ENCODE results near the gene MET. TPM values are rescaled to one million over a fixed set of nuclear protein-coding genes. Genes with fewer than 3 reads are reported as not detected.

MET gene
- total RNA-seq, 1 donor from 2014 or later: 15.2 TPM

- no peaks in the 10 kb centered on the region for H3K4me1 ChIP-seq
- no peak for DNase-seq (ENCODE audit: extremely low spot score in 2 of 2)
- no peaks in the 10 kb centered on the region for H3K36me3 ChIP-seq
- intact Hi-C loops (cut with DNase I): no loop called here
- TF ChIP-seq POLR2A (IDR thresholded peaks at IDR 0.05) (no peak), POLR2AphosphoS5 (IDR thresholded peaks at IDR 0.05; ENCODE audit: insufficient read depth in 1 of 2, low read depth in 1 of 2) (no peak), CTCF (IDR thresholded peaks at IDR 0.05) (no peak)
- no peak overlapping the region for H3K4me3 ChIP-seq
- no peaks in the 10 kb centered on the region for H3K9me3 ChIP-seq
- H3K27me3 ChIP-seq: no peaks in the 10 kb centered on the region
- H3K27ac ChIP-seq: no peak overlapping the region
Observed at GRCh38 chr7:116710764-116711452, 38.9 kb downstream of the MET start.

GRCh38 chr7:116711790-116712189 lies 39.8 kb downstream of the MET start:
- H3K27me3 ChIP-seq: no peaks in the 10 kb centered on the region
- TF ChIP-seq CTCF (IDR thresholded peaks at IDR 0.05): no peak
- no peak for TF ChIP-seq POLR2A (IDR thresholded peaks at IDR 0.05)
- no peak for TF ChIP-seq POLR2AphosphoS5 (IDR thresholded peaks at IDR 0.05; ENCODE audit: insufficient read depth in 1 of 2, low read depth in 1 of 2)
- no peak overlapping the region for H3K4me3 ChIP-seq
- intact Hi-C loops (cut with DNase I): no loop called here
- no peaks in the 10 kb centered on the region for H3K36me3 ChIP-seq
- H3K27ac ChIP-seq: no peak overlapping the region
- H3K4me1 ChIP-seq: peaks cover 4% of the 10 kb centered on the region
- no peaks in the 10 kb centered on the region for H3K9me3 ChIP-seq
- no peak for DNase-seq (ENCODE audit: extremely low spot score in 2 of 2)

GRCh38 chr7:116713500-116713899 lies 41.5 kb downstream of the MET start:
- TF ChIP-seq POLR2AphosphoS5 (IDR thresholded peaks at IDR 0.05; ENCODE audit: insufficient read depth in 1 of 2, low read depth in 1 of 2) (no peak), CTCF (IDR thresholded peaks at IDR 0.05) (no peak), POLR2A (IDR thresholded peaks at IDR 0.05) (no peak)
- Histone ChIP-seq H3K36me3 (no peaks in the 10 kb centered on the region), H3K27me3 (no peaks in the 10 kb centered on the region), H3K27ac (no peak overlapping the region), H3K4me3 (no peak overlapping the region), H3K4me1 (peaks cover 9% of the 10 kb centered on the region), H3K9me3 (no peaks in the 10 kb centered on the region)
- intact Hi-C loops (cut with DNase I): no loop called here
- no peak for DNase-seq (ENCODE audit: extremely low spot score in 2 of 2)

GRCh38 chr7:116713918-116714317 lies 41.9 kb downstream of the MET start:
- no peaks in the 10 kb centered on the region for H3K9me3 ChIP-seq
- H3K27me3 ChIP-seq: no peaks in the 10 kb centered on the region
- no peak for TF ChIP-seq POLR2A (IDR thresholded peaks at IDR 0.05)
- no peak for TF ChIP-seq POLR2AphosphoS5 (IDR thresholded peaks at IDR 0.05; ENCODE audit: insufficient read depth in 1 of 2, low read depth in 1 of 2)
- TF ChIP-seq CTCF (IDR thresholded peaks at IDR 0.05): no peak
- H3K4me3 ChIP-seq: no peak overlapping the region
- peaks cover 9% of the 10 kb centered on the region for H3K4me1 ChIP-seq
- intact Hi-C loops (cut with DNase I): no loop called here
- no peaks in the 10 kb centered on the region for H3K36me3 ChIP-seq
- no peak for DNase-seq (ENCODE audit: extremely low spot score in 2 of 2)
- no peak overlapping the region for H3K27ac ChIP-seq

GRCh38 chr7:116715077-116715476 lies 43.1 kb downstream of the MET start:
- H3K27me3 ChIP-seq: no peaks in the 10 kb centered on the region
- no peaks in the 10 kb centered on the region for H3K9me3 ChIP-seq
- no peak for DNase-seq (ENCODE audit: extremely low spot score in 2 of 2)
- TF ChIP-seq POLR2A (IDR thresholded peaks at IDR 0.05) (no peak), POLR2AphosphoS5 (IDR thresholded peaks at IDR 0.05; ENCODE audit: insufficient read depth in 1 of 2, low read depth in 1 of 2) (no peak), CTCF (IDR thresholded peaks at IDR 0.05) (no peak)
- peaks cover 9% of the 10 kb centered on the region for H3K4me1 ChIP-seq
- H3K27ac ChIP-seq: no peak overlapping the region
- no peak overlapping the region for H3K4me3 ChIP-seq
- no peaks in the 10 kb centered on the region for H3K36me3 ChIP-seq
- intact Hi-C loops (cut with DNase I): no loop called here
